ENCODE results near the gene SPSB3.

The SPSB3 gene

DNA sequence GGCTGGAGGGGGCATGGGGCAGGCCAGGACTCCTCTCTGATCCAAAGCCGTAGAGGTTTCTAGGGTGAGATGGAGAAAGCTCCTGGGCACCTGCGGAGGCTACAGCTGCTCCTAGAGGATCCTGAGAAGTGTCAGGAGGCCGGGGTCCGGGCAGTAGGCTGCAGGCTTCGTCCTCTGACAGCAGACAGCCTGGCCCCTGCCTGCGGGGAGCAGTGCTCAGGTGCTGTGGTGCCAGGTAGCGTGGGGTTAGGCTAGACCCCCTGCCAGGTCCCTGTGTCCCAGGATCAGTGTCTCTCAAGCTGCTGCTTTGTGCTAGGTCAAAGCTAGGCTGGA is 8.0 kb downstream of the SPSB3 start:
- DNase-seq (ENCODE audit: low read depth): no peak
- H3K4me3 ChIP-seq (ENCODE audit: low read depth, low read length): peak overlapping the region; percentile 94
- TF ChIP-seq, protein P1, sequence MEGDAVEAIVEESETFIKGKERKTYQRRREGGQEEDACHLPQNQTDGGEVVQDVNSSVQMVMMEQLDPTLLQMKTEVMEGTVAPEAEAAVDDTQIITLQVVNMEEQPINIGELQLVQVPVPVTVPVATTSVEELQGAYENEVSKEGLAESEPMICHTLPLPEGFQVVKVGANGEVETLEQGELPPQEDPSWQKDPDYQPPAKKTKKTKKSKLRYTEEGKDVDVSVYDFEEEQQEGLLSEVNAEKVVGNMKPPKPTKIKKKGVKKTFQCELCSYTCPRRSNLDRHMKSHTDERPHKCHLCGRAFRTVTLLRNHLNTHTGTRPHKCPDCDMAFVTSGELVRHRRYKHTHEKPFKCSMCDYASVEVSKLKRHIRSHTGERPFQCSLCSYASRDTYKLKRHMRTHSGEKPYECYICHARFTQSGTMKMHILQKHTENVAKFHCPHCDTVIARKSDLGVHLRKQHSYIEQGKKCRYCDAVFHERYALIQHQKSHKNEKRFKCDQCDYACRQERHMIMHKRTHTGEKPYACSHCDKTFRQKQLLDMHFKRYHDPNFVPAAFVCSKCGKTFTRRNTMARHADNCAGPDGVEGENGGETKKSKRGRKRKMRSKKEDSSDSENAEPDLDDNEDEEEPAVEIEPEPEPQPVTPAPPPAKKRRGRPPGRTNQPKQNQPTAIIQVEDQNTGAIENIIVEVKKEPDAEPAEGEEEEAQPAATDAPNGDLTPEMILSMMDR (IDR thresholded peaks at IDR 0.05; ENCODE audit: control insufficient read depth, extremely low read depth, insufficient read depth): no peak

DNA sequence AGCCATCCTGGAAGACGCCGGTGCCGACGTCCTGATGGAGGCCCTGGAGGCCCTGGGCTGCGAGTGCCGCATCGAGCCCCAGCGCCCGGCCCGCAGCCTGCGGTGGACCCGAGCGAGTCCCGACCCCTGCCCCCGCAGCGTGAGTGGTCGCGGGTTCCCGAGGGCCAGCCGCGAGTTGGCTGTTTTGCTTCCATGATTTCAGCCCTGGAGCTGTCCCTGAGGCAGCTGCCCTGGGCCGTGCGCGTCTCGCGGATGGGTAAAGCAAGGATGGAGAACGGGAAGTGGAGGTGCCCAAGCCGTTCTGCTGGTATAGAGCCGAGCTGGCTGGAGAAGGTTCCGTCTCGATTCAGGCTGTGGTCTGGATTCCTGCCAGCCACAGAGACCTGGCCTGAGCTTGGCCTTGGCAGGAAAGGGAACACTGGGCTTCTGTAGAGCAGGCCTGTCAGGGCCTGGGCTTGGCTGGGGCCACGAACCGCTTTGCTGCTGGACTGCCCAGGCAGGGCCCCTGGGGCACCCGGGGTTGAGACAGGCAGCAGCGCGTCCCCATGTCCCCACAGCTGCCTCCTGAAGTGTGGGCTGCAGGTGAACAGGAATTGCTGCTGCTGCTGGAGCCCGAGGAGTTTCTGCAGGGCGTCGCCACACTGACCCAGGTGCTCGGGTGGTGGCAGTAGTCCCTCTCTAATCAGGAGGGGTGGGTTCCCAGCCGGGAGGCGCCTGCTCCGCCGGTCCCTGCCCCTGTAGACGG is 8.5 kb downstream of the SPSB3 start:
- TF ChIP-seq, protein P1 (IDR thresholded peaks at IDR 0.05; ENCODE audit: control insufficient read depth, extremely low read depth, insufficient read depth): no peak
- H3K4me3 ChIP-seq (ENCODE audit: low read depth, low read length): peak overlapping the region; percentile 94
- DNase-seq (ENCODE audit: low read depth): peak; percentile 50

DNA sequence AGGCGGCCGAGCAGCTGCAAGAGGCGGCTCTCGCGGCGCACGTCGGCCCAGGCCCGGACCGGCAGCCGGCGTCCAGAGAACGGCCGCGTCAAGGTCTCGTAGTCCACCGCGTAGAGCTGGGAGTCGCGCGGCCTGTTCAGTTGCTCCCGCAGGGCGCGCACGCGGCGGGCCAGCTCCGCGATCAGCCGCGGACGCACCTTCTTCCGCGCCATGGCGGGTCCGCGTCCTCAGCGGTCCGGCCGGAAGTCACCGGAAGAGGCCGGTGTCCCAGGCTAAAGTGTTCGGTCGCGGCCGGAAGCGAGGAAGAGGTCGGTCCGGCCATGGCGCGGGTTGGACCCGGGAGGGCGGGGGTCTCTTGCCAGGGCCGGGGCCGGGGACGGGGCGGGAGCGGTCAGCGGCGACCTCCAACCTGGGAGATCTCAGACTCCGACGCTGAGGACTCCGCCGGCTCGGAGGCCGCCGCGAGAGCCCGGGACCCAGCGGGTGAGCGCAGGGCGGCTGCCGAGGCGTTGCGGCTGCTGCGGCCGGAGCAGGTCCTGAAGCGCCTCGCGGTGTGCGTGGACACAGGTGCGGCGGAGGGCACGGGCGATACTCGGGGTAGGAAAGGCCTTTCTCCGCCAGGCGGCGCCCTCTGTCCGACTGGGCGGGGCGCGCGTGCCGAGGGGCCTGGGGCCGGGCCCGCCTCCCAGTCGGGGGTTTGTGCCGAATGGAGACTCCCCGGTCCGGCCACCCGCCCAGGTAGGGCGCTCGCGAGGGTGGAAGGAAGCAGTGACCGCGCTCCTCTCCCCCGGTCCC is 9.3 kb downstream of the SPSB3 start, which contains the start of gene MRPS34:
TSS of gene MRPS34 (minus strand) at position 227 of the 795 bp plus-strand sequence. CDS start at position 212, 15 bp downstream.
- peak; percentile 59 for DNase-seq (ENCODE audit: low read depth)
- H3K4me3 ChIP-seq (ENCODE audit: low read depth, low read length): peak within 1 kb of the TSS; percentile 94
- TF ChIP-seq, protein P1 (IDR thresholded peaks at IDR 0.05; ENCODE audit: control insufficient read depth, extremely low read depth, insufficient read depth): peak; percentile 85

DNA sequence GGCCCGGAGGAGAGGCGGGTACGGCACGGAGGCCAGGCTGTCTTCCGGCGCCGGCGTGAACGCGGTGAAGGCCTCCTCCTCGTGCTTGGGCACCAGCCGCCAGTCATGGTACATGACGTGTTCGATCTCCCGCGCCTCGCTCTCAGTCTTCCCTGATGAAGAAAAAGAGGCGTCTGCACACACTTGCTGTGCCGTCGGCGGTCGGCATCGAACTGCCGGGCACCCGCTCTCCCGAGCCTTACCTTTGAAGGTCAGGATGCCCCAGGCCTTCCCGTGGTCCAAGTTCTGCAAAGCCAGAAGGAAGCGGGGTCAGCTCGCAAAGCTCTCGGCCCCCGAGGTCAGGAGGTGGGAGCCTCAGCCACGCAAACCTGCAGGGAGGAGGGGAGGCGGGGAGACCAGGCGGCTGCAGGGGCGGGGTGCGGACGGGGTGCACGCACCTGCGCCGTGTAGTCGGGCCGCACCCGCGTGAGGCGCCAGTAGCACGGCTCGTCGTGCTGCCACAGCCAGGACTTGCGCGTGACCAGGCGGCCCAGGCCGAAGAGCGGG is 9.9 kb downstream of the SPSB3 start, which contains the start of gene EME2:
TSS of gene EME2 (plus strand) at position 449 of the 546 bp plus-strand sequence. CDS start 418 bp downstream, outside the sequence.
- no peak for DNase-seq (ENCODE audit: low read depth)

DNA sequence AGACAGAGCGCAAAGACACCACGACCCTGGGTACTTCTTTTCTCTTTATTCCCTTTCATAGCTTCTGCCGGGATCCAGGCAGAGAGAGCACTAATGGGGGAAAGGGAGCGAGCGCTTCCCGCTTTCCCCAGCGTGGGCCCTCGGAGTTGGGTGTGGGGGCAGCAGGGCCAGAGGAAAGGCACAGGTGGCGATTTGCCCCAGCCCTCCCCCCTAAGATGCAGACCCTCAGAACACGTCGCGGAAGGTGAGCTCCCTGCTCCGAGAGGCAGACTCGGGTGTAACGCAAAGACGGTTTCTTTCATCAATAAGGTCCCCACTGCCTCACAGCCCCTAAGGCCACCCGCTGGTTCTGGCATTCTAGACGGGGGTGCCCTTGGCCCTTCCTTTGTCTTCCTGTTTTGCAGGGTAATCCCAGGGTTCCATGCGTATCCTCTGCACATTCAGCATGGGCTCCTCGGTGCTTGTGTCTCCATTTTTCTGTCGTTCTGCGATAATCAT is 10.5 kb downstream of the SPSB3 start:
- DNase-seq (ENCODE audit: low read depth): no peak
- peak overlapping the region; percentile 94 for H3K4me3 ChIP-seq (ENCODE audit: low read depth, low read length)
- TF ChIP-seq, protein P1 (IDR thresholded peaks at IDR 0.05; ENCODE audit: control insufficient read depth, extremely low read depth, insufficient read depth): no peak

More for the DNA sequence above, 9.9 kb downstream of the SPSB3 start, which contains the start of gene EME2:
- H3K4me3 ChIP-seq (ENCODE audit: low read depth, low read length): peak within 1 kb of the TSS; percentile 94
- TF ChIP-seq, protein P1 (IDR thresholded peaks at IDR 0.05; ENCODE audit: control insufficient read depth, extremely low read depth, insufficient read depth): no peak

DNA sequence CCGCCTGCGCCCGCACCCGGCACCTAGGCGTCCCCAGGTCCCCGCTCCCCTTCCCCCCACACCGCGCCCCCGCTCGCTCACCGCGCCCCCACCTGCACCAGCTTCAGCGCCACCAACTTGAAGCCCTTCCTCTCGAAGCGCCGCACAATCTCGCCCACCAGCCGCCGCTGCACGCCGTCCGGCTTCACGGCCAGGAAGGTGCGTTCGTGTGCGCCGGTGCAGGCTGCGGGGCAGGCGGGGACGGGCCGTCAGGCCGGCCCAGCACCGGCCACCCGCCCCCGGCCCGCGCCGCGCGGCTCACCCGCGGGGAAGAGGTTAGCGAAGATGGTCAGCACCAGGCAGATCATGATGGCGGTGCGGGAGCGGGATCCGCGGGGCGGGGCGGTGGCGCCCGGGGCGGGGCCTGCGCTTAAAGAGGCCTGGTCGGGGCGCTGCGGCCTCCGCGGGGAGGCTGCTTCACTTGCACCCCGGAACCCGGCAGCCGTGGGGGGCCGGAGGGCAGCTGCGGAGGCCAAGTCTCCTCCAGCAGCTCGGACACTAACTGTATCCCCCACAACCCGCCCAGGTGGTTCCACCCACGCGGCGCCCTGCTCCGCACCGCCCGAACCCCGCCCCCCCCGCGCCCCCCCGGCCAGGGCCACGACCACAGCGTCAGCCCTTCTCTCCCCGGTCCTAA is 11.0 kb downstream of the SPSB3 start, which contains the start of gene NME3:
TSS of gene NME3 (minus strand) at position 356 of the 676 bp plus-strand sequence. CDS start at position 347, 9 bp downstream.
- H3K4me3 ChIP-seq (ENCODE audit: low read depth, low read length): peak within 1 kb of the TSS; percentile 94
- TF ChIP-seq, protein P1 (IDR thresholded peaks at IDR 0.05; ENCODE audit: control insufficient read depth, extremely low read depth, insufficient read depth): no peak
- no peak for DNase-seq (ENCODE audit: low read depth)

Data from LNCaP clone FGC (cell line).